Activated naive CD4-positive, alpha-beta T cell treated with anti-CD3 and anti-CD28 coated beads, Interleukin-2, amount 50 U/mL, for 24 hours (primary cell): ENCODE results near the gene HTR7.
"Not testable (repeated sequence)": the region's sequence is repeated elsewhere in the genome, so short reads cannot be mapped to it uniquely, and the experiment has no call there.

Source experiments
- H3K27ac Mint-ChIP-seq: one replicate; pipeline ENCODE4 v1.8.0; 2021; ENCODE audit warnings: mild to moderate bottlenecking, mixed read lengths
- H3K27me3 Mint-ChIP-seq: one replicate; pipeline ENCODE4 v1.8.0; 2021; ENCODE audit warnings: mixed read lengths
- H3K36me3 Mint-ChIP-seq: one replicate; pipeline ENCODE4 v1.8.0; 2021; ENCODE audit warnings: mixed read lengths
- H3K4me1 Mint-ChIP-seq: one replicate; pipeline ENCODE4 v1.8.0; 2021; ENCODE audit warnings: mixed read lengths
- H3K4me3 Mint-ChIP-seq: one replicate; pipeline ENCODE4 v1.8.0; 2021; ENCODE audit warnings: mild to moderate bottlenecking, mixed read lengths
- H3K9me3 Mint-ChIP-seq: one replicate; pipeline ENCODE4 v1.8.0; 2021; ENCODE audit warnings: mixed read lengths

Gene HTR7

DNA sequence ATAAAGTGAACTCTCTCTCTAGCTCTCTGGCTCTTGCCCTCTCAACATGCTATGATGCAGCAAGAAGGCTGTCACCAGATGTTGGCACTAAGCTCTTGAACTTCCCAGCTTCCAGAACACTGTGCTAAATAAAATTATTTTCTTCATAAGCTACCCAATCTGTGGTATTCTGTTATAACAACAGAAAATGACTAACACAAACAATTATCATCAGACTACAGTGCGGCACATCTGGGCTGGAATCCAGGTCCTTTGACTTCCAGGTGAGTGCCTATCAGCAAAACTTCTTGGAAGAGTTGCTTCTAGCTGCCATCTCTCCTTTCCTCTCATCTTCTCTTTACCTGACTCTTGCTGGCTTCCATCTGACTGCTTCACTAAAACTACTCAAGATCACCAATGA is 20.4 kb downstream of the HTR7 start:
- Mint-ChIP-seq H3K27me3 (peaks cover 4% of the 10 kb centered on the region), H3K4me1 (no peaks in the 10 kb centered on the region), H3K36me3 (no peaks in the 10 kb centered on the region), H3K9me3 (no peaks in the 10 kb centered on the region), H3K4me3 (no peak overlapping the region), H3K27ac (no peak overlapping the region)

DNA sequence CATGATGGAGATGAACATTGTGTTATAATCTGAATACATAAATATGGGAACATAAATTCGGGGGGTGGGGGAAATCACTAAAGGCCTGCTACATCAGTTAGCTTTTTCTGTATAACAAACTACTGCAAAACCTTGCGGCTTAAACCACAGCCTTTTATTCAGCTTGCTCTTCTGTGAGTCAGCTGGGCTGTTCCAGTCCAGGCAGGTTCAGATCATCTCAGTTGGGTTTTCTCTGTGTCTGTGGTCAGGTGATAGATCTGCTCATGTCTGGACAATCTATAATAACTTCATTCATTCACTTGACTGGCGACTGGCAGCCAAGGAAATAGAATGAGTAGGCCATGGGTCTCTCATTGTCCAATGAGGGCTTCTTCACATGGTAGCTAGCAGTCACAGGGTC is 23.5 kb downstream of the HTR7 start:
- H3K4me1 Mint-ChIP-seq = no peaks in the 10 kb centered on the region
- peaks cover 6% of the 10 kb centered on the region for H3K27me3 Mint-ChIP-seq
- H3K4me3 Mint-ChIP-seq = no peak overlapping the region
- no peaks in the 10 kb centered on the region for H3K36me3 Mint-ChIP-seq
- H3K27ac Mint-ChIP-seq = no peak overlapping the region
- H3K9me3 Mint-ChIP-seq = no peaks in the 10 kb centered on the region

DNA sequence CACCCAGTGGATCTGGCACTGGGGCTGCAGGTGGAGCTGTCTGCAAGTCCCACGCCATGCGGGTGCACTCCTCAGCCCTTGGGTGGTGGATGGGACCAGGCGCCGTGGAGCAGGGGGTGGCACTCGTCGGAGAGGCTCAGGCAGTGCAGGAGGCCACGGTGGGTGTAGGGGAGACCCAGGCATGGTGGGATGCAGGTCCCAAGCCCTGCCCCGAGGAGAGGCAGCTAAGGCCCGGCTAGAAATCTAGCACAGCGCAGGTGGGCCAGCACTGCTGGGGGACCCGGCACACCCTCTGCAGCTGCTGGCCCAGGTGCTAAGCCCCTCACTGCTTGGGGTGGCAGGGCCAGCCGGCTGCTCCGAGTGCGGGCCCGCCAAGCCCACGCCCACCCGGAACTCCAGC is 25.7 kb downstream of the HTR7 start:
- Mint-ChIP-seq H3K4me1 (no peaks in the 10 kb centered on the region), H3K27me3 (peaks cover 6% of the 10 kb centered on the region), H3K27ac (no peak overlapping the region), H3K36me3 (no peaks in the 10 kb centered on the region), H3K9me3 (no peaks in the 10 kb centered on the region), H3K4me3 (no peak overlapping the region)

DNA sequence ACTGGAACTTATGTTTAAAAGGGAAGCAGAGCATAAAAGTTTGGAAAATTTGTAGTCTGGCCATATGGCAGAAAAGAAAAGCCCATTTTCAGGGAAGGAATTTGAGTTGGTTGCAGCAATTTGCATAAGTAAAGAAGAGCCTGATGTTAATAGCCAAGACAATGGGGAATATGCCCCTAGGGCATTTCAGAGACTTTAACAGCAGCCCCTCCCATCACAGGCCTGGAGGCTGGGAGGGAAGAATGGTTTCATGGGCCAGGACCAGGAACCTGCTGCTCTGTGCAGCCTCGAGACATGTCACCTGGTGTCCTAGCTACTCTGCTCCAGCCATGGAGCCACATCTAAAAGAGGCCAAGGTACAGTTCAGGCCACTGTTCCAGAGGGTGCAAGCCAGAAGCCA is 35.3 kb downstream of the HTR7 start:
- peaks cover 10% of the 10 kb centered on the region for H3K9me3 Mint-ChIP-seq
- H3K36me3 Mint-ChIP-seq = peaks cover 4% of the 10 kb centered on the region
- H3K4me1 Mint-ChIP-seq = no peaks in the 10 kb centered on the region
- H3K4me3 Mint-ChIP-seq = no peak overlapping the region
- no peak overlapping the region for H3K27ac Mint-ChIP-seq
- peaks cover 16% of the 10 kb centered on the region for H3K27me3 Mint-ChIP-seq

DNA sequence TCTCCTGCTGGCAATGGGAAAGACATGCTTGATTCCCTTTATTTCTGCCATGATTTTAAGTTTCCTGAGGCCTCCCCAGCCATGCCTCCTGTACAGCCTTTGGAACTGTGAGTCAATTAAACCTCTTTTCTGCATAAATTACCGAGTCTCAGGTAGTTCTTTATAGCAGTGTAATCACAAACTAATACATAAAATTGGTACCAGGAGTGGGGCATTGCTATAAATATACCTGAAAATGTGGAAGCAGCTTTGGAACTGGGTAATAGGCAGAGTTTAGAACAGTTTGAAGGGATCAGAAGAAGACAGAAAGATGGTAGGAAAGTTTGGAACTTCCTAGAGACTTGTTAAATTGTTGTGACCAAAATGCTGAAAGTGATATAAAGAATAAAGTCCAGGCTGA is 36.0 kb downstream of the HTR7 start:
- not testable (repeated sequence) for H3K4me1 Mint-ChIP-seq, H3K27ac Mint-ChIP-seq, H3K36me3 Mint-ChIP-seq, H3K4me3 Mint-ChIP-seq
- peaks cover 10% of the 10 kb centered on the region for H3K9me3 Mint-ChIP-seq
- H3K27me3 Mint-ChIP-seq = peaks cover 16% of the 10 kb centered on the region

DNA sequence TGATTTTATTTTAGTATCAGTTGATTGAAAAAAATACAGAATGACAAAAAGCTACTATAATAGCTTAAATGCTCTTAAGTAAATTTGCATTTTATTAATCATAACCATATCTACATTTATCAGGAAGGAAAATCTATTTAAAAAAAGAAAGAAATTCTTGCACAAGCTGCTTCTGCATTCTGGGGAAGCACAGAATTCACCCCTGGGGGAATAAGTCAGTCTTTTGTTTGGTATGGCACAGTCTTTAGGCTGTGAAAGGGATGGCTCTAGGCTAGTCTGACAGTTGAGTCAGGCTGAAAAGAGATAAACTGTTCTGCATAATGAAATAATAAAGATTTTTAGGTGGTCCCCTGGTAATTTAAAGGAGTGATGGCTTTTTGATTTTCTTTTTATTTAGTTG is 37.9 kb downstream of the HTR7 start:
- Mint-ChIP-seq H3K4me3 (no peak overlapping the region), H3K27me3 (peaks cover 7% of the 10 kb centered on the region), H3K4me1 (no peaks in the 10 kb centered on the region), H3K36me3 (peaks cover 4% of the 10 kb centered on the region), H3K9me3 (peaks cover 10% of the 10 kb centered on the region), H3K27ac (no peak overlapping the region)

DNA sequence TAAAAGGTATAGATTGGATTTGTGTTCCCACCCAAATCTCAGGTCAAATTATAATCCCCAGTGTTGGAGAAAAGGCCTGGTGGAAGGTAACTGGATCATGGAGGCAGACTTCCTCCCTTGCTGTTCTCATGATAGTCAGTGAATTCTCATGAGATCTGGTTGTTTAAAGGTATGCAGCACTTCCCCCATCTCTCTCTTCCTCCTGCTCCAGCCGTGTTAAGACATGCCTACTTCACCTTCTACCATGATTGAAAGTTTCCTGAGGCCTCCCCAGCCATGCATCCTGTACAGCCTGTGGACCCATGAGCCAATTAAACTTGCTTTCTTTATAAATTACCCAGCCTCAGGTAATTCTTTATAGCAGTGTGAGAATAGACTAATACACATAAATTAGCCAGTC is 39.1 kb downstream of the HTR7 start:
- Mint-ChIP-seq H3K36me3 (peaks cover 4% of the 10 kb centered on the region), H3K4me3 (no peak overlapping the region), H3K27ac (no peak overlapping the region), H3K9me3 (peaks cover 10% of the 10 kb centered on the region), H3K27me3 (peaks cover 7% of the 10 kb centered on the region), H3K4me1 (no peaks in the 10 kb centered on the region)

DNA sequence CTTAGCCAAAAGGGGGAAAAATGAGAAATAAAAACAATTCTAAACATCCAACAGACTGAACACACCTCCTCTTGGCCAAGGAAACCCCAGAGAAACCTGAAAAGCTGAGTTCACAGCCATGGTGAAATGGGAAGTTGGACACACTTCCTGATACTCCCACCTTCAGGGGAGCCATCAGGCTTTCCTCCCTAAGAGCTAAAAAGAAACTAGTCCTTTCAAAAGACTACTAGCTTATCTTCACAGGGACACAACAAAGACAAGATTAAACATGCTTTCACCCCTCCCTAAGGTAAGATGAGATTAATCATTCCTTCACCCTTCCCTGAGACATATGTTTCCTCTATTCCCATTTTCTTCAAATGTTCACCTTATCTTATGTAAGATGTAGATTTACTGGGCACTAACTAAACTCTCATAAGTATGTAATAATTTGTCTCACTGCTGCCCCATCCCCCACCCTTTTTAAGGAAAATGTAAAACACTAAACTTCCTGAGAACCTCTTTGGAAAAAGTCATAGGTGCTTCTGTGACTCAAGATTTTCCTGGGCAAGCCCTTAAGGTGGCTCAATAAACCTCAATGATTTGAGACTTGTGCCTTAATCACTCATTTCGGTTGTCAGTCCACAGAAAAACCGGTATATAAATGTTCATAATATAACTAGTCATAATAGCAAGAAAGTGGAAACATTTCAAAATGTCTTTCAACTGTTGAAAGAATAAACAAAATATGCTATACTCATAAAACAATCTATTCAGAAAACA is 40.5 kb downstream of the HTR7 start:
- peaks cover 1% of the 10 kb centered on the region for H3K27me3 Mint-ChIP-seq
- no peak overlapping the region for H3K27ac Mint-ChIP-seq
- no peak overlapping the region for H3K4me3 Mint-ChIP-seq
- no peaks in the 10 kb centered on the region for H3K4me1 Mint-ChIP-seq
- peaks cover 9% of the 10 kb centered on the region for H3K9me3 Mint-ChIP-seq
- peaks cover 3% of the 10 kb centered on the region for H3K36me3 Mint-ChIP-seq

DNA sequence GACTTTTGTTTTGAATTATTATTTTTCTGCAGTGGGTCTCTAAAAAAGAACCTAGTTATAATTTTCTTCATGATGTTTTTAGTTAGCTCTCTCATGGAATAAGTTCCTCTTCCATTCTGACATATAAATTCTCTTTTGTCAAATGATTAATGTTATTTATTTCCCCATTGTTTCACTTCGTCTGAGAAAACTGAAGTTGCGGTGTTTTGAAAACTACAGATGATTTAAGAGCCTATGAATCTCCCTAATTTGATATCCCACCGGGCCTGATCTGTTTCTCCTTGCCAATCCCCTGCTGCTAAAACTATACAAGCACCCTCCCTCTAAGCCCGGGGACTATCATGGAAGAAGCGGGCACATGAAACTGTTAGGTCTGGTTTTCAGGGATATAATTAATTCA is 41.4 kb downstream of the HTR7 start:
- H3K4me1 Mint-ChIP-seq = no peaks in the 10 kb centered on the region
- no peak overlapping the region for H3K4me3 Mint-ChIP-seq
- H3K36me3 Mint-ChIP-seq = no peaks in the 10 kb centered on the region
- H3K27ac Mint-ChIP-seq = no peak overlapping the region
- H3K27me3 Mint-ChIP-seq = no peaks in the 10 kb centered on the region
- H3K9me3 Mint-ChIP-seq = peaks cover under 1% of the 10 kb centered on the region

DNA sequence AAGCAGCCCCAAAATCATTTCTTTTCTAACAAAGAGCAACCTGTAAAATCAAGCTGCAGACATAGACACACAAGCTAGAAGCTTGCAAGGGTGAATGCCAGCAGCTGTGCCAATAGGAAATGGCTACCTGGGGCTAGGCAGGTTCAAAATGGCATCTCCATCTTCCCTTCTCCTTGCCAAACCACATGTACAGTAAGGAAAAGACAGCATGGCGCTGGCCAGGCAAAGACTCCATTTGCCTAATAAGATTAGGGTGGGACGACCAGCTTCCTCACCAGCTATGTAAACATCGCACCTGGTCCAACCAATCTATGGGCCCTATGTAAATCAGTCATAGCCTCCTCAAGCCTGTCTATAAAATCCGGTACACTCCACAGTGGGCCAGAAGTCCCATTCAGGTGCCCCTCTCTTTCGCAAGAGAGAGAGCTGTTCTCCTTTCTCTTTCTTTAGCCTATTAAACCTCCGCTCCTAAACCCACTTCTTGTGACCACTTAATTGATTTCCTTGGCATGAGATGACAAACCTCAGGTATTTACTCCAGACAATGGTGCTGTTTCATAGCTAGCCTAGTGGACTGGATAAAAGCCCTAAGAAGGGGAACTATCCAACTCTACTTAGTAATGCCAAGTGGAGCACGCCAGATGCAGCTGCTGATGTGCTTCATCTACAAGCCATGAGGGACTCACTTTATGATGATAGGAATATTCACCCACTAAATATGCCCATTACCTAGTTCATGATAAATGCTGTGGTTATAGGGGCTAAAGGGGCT is 44.1 kb downstream of the HTR7 start:
- Mint-ChIP-seq H3K36me3 (no peaks in the 10 kb centered on the region), H3K27ac (no peak overlapping the region), H3K4me1 (no peaks in the 10 kb centered on the region), H3K9me3 (no peaks in the 10 kb centered on the region), H3K27me3 (no peaks in the 10 kb centered on the region), H3K4me3 (no peak overlapping the region)

DNA sequence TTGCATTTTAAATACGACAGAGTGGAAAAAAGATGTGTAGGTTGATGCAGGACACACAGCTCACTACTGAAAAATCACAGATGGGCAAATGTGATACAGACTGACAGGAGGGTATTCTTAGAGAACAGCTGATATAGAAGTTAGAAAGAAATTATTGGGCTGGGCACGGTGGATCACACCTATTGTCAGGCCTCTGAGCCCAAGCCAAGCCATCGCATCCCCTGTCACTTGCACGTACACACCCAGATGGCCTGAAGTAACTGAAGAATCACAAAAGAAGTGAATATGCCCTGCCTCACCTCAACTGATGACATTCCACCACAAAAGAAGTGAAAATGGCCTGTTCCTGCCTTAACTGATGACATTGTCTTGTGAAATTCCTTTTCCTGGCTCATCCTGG is 50.7 kb downstream of the HTR7 start:
- H3K9me3 Mint-ChIP-seq, H3K4me3 Mint-ChIP-seq, H3K36me3 Mint-ChIP-seq, H3K27me3 Mint-ChIP-seq, H3K27ac Mint-ChIP-seq, H3K4me1 Mint-ChIP-seq: not testable (repeated sequence)

DNA sequence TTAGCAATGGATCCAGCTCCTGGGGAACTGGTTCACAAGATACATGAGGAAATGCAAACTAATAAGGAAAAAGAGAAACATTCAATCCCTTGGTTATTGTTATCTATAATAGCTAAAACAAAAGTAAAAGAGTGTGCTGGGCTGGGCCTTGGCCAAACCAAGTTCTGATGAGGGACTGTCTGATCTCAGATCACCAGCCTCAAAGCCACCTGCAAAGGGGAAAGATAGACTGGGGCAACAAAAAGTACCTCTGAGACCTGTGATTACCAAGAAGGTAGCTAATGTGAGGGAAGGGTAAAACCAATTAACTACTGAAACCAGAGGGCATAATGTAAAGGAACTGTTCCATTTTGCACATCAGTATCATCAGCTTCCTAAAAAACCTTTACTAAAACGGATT is 51.2 kb downstream of the HTR7 start:
- no peak overlapping the region for H3K4me3 Mint-ChIP-seq
- peaks cover 4% of the 10 kb centered on the region for H3K27me3 Mint-ChIP-seq
- H3K36me3 Mint-ChIP-seq = no peaks in the 10 kb centered on the region
- no peak overlapping the region for H3K27ac Mint-ChIP-seq
- no peaks in the 10 kb centered on the region for H3K9me3 Mint-ChIP-seq
- H3K4me1 Mint-ChIP-seq = no peaks in the 10 kb centered on the region

DNA sequence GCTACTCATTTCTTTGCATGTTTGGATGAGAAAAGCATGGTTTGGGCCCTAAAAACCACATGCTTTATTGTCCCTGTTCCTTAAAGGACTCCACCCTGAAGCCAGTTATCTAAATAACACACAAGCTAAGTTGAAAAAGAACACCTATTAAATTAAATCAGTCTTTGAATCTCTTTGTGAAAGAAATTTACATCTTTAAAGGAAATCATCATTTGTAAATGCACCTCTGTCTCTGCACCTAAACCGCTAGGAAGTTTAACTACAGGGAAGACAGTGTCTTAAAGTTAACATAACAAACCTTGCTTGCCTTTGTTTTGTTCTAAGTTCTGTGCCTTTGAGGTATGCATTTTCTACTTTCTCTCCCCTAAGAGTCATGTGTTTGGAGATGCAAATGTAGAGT is 52.6 kb downstream of the HTR7 start:
- peaks cover 6% of the 10 kb centered on the region for H3K27me3 Mint-ChIP-seq
- no peaks in the 10 kb centered on the region for H3K9me3 Mint-ChIP-seq
- H3K4me1 Mint-ChIP-seq = no peaks in the 10 kb centered on the region
- H3K36me3 Mint-ChIP-seq = no peaks in the 10 kb centered on the region
- no peak overlapping the region for H3K27ac Mint-ChIP-seq
- no peak overlapping the region for H3K4me3 Mint-ChIP-seq

DNA sequence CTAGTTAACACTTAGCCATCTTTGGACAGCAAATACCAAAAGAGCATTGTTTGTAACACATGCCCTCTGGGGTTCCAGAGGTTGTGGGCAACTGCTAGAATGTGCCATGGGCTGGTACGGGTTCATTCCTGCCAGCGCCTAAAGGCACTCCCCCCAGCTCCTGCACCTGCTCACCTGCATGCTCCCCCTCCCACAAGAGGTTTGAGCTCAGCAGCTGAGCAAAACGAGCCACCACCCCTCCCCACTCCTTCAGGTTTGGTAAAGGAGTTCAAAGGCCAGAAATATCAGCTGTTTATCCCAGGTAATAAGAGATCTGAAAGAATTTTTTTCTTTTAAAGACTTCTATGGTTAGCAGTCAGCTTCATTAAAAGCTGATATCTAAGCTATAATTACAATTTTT is 53.5 kb downstream of the HTR7 start:
- no peaks in the 10 kb centered on the region for H3K36me3 Mint-ChIP-seq

DNA sequence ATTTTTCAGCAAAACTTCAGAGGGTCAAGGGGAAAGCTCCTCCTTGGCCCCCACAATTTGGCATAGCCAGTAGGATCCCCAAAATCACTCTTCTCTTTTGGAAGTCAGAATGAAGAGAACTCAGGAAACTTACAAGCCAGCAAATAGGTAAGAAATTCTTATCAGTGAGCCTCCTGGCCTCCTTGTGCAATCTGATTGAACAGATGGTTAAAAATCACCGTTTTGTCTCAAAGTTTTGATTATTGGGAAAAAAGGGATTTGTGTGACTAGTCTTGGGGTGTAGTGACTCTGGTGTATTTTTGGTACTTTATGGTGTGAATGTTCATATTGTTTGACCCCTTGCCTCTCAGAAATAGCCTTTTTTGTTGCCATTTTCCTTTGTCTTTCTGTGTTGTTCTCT is 56.2 kb downstream of the HTR7 start:
- peaks cover 8% of the 10 kb centered on the region for H3K9me3 Mint-ChIP-seq
- no peaks in the 10 kb centered on the region for H3K36me3 Mint-ChIP-seq
- no peak overlapping the region for H3K4me3 Mint-ChIP-seq
- no peak overlapping the region for H3K27ac Mint-ChIP-seq
- H3K27me3 Mint-ChIP-seq = peaks cover 7% of the 10 kb centered on the region
- no peaks in the 10 kb centered on the region for H3K4me1 Mint-ChIP-seq

More for the DNA sequence above, 53.5 kb downstream of the HTR7 start:
- Mint-ChIP-seq H3K4me1 (no peaks in the 10 kb centered on the region), H3K9me3 (no peaks in the 10 kb centered on the region), H3K27me3 (peaks cover 6% of the 10 kb centered on the region), H3K4me3 (no peak overlapping the region), H3K27ac (no peak overlapping the region)

DNA sequence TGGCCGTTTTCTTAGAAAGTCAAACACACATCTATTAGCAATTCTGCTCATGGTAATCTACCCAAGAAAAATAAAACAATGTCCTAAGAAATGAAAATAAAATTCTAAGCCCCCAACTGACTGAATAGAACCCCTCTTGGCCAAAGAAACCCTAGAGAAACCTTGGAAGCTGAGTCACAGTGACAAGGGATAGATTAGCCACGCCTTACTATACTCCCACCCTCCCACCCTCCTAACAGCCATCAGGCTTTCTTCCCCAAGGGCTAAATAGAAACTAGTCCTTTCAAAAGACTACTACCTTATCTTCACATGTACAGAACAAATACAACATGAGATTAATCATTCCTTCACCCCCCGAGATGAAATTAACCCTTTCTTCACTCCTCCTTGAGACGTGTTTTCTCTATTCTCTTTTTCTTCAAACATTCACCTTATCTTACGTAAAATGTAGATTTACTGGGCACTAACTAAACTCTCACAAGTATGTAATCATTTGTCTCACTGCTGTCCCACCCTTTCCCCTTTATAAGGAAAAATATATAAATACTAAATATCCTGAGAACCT is 57.5 kb downstream of the HTR7 start:
- Mint-ChIP-seq H3K27ac (no peak overlapping the region), H3K27me3 (peaks cover 9% of the 10 kb centered on the region), H3K36me3 (no peaks in the 10 kb centered on the region), H3K4me1 (no peaks in the 10 kb centered on the region), H3K9me3 (peaks cover 16% of the 10 kb centered on the region), H3K4me3 (no peak overlapping the region)
